Activated CD8-positive, alpha-beta memory T cell treated with anti-CD3 and anti-CD28 coated beads for 48 hours (primary cell): ENCODE measurements around the gene AFF2.

Experiments used
- DNase-seq, 3 experiments: peaks; one replicate each; pipeline ENCODE4 v3.0.0-alpha.2; 2020; ENCODE audit warnings: low read depth in 2 of 3, low spot score in 2 of 3

Gene AFF2

GRCh38 chrX:148500423-148501385 lies at the start of gene AFF2:
TSS of gene AFF2 (plus strand) at chrX:148500617. CDS start at chrX:148501098, 481 bp downstream.
- DNase-seq: no peak

- no peak for DNase-seq
Observed at GRCh38 chrX:148457279-148457678, 43.1 kb upstream of the AFF2 start.

- no peak for DNase-seq
Observed at GRCh38 chrX:148459343-148459742, 41.1 kb upstream of the AFF2 start.

GRCh38 chrX:148466292-148466691 lies 34.1 kb upstream of the AFF2 start:
- no peak for DNase-seq

- no peak for DNase-seq
Observed at GRCh38 chrX:148470324-148470723, 30.1 kb upstream of the AFF2 start.

GRCh38 chrX:148474030-148474429 lies 26.4 kb upstream of the AFF2 start:
- no peak for DNase-seq

- no peak for DNase-seq
Observed at GRCh38 chrX:148492057-148492456, 8.4 kb upstream of the AFF2 start.

- no peak for DNase-seq
Observed at GRCh38 chrX:148495176-148495575, 5.2 kb upstream of the AFF2 start.

GRCh38 chrX:148498067-148498466 lies 2.4 kb upstream of the AFF2 start:
- DNase-seq: no peak

- DNase-seq: no peak
Observed at GRCh38 chrX:148499638-148500422, 587 bp upstream of the AFF2 start.

- no peak for DNase-seq
Observed at GRCh38 chrX:148501386-148502066, 1.1 kb downstream of the AFF2 start.

- DNase-seq: no peak
Observed at GRCh38 chrX:148504506-148504905, 4.1 kb downstream of the AFF2 start.

- DNase-seq: no peak
Observed at GRCh38 chrX:148507418-148507817, 7.0 kb downstream of the AFF2 start.

GRCh38 chrX:148512453-148512852 lies 12.0 kb downstream of the AFF2 start:
- no peak for DNase-seq

GRCh38 chrX:148513661-148514060 lies 13.2 kb downstream of the AFF2 start:
- DNase-seq: no peak

GRCh38 chrX:148517176-148517575 lies 16.8 kb downstream of the AFF2 start:
- DNase-seq: no peak

GRCh38 chrX:148522006-148522405 lies 21.6 kb downstream of the AFF2 start:
- no peak for DNase-seq

GRCh38 chrX:148523303-148524080 lies 23.1 kb downstream of the AFF2 start:
- DNase-seq: no peak

- peak in 1 of 3 experiments; percentile 1 for DNase-seq
Observed at GRCh38 chrX:148530464-148531077, 30.2 kb downstream of the AFF2 start.

- DNase-seq: no peak
Observed at GRCh38 chrX:148534291-148534690, 33.9 kb downstream of the AFF2 start.
